ENCODE results near the gene ARL5B. TPM values are rescaled to one million over a fixed set of nuclear protein-coding genes. Genes with fewer than 3 reads are reported as not detected.

Gene ARL5B
- total and polyA plus RNA-seq, 2 of the 8 experiments (the other 6 are each of a cell fraction or from before 2014, with no cell fraction given), result 8.4 to 52.1 TPM

DNA sequence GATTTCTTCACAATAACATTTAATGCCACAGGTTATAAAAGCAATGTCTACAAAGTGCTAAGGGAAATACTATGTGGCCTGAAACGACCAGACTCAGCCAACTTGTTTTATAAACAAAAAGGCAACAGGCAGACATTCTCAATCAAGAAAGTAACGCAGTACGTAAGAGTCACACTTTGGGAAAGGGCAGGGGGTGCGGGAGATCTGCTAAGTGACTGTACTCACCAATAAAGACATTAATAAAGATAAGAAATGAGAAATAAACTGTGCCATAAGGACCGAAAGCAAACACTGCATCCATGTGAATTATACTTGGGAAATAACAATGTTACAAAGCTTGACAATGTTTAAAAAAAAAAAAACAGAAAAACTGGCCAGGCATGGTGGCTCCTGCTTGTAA is 33.3 kb upstream of the ARL5B start:
- H3K23ac ChIP-seq (ENCODE audit: insufficient read length), result no peak overlapping the region
- no peak overlapping the region for H2BK5ac ChIP-seq (ENCODE audit: low read depth, low read length)
- no peak for DNase-seq (ENCODE audit: low read depth in 1 of 2, low spot score in 2 of 2)
- H3K36me3 ChIP-seq (ENCODE audit: control insufficient read depth in 2 of 4, insufficient read depth in 4 of 4, low read length in 3 of 4), result peaks cover 0 to 1% (median 0%) of the 10 kb centered on the region in 4 experiments; a peak in 3 of 8 replicates
- ChIA-PET POLR2A (ENCODE audit: partially characterized antibody) (no interaction called here), CTCF (ENCODE audit: partially characterized antibody) (interaction anchor here (1.0 kb wide), 1 partner anchor 74 kb away, joined by 3 read pairs; no protein-coding TSS in a partner anchor)
- no peak overlapping the region for H3K4me3 ChIP-seq (ENCODE audit: extremely low read depth in 1 of 4, insufficient read depth in 2 of 4, low read depth in 3 of 4, low read length in 4 of 4)
- no peak overlapping the region for H4K8ac ChIP-seq (ENCODE audit: extremely low read depth, insufficient read depth, low read length)
- no peak overlapping the region for H4K5ac ChIP-seq (ENCODE audit: insufficient read length, low read depth, low read length)
- FAIRE-seq, result no peak
- no peak overlapping the region for H3K18ac ChIP-seq (ENCODE audit: extremely low read depth, low read length)
- H3K9ac ChIP-seq (replicated peaks in 1 of 4; ENCODE audit: extremely low read depth in 1 of 4, low read depth in 3 of 4, low read length in 3 of 4), result no peak overlapping the region
- WGBS, 2 experiments (ENCODE audit: extremely low coverage in 1 of 2, insufficient coverage in 1 of 2, insufficient read length in 1 of 2, insufficient replicate concordance in 2 of 2, low coverage in 1 of 2, low lambda C conversion rate in 2 of 2, missing lambda C conversion rate in 1 of 2), result 89% methylated on average over 5 of the region's 5 CpGs; no CpG with 5 or more reads in 1 of the 2 experiments
- H4K20me1 ChIP-seq (replicated peaks in 1 of 2; ENCODE audit: control insufficient read depth in 1 of 2, insufficient read depth in 2 of 2, low read length in 2 of 2), result no peaks in the 10 kb centered on the region
- no peak overlapping the region for H2BK20ac ChIP-seq (ENCODE audit: low read length)
- no peak overlapping the region for H3K4me2 ChIP-seq (ENCODE audit: insufficient read depth in 1 of 2, low read depth in 2 of 2, low read length in 2 of 2)
- no peaks in the 10 kb centered on the region for H3K27me3 ChIP-seq (replicated peaks in 1 of 4; ENCODE audit: control insufficient read depth in 3 of 4, extremely low read depth in 1 of 4, insufficient read depth in 3 of 4, low read length in 3 of 4)
- H3K79me1 ChIP-seq (ENCODE audit: low read depth, low read length), result no peaks in the 10 kb centered on the region
- H3K4ac ChIP-seq (replicated peaks; ENCODE audit: insufficient read length, low read depth, low read length), result no peak overlapping the region
- H2AFZ ChIP-seq (ENCODE audit: low read length), result no peak overlapping the region
- no peak overlapping the region for H2BK12ac ChIP-seq (ENCODE audit: low read depth, low read length)
- no peaks in the 10 kb centered on the region for H3K9me3 ChIP-seq (ENCODE audit: insufficient read depth in 2 of 2, low read depth in 1 of 2, low read length in 1 of 2)
- no peaks in the 10 kb centered on the region for H3K23me2 ChIP-seq (ENCODE audit: low read depth, low read length)
- H2BK15ac ChIP-seq (ENCODE audit: low read length), result no peak overlapping the region
- no peak overlapping the region for H3K56ac ChIP-seq (replicated peaks; ENCODE audit: insufficient read length, low read depth, low read length)
- no peak overlapping the region for H2BK120ac ChIP-seq (replicated peaks; ENCODE audit: low read depth, low read length)
- H3K4me1 ChIP-seq (replicated peaks in 1 of 4; ENCODE audit: control insufficient read depth in 3 of 4, insufficient read depth in 4 of 4, low read length in 3 of 4), result no peaks in the 10 kb centered on the region
- H2AK5ac ChIP-seq (ENCODE audit: low read depth, low read length), result no peak overlapping the region
- no peaks in the 10 kb centered on the region for H3K79me2 ChIP-seq (ENCODE audit: control insufficient read depth in 1 of 2, insufficient read depth in 2 of 2, low read length in 2 of 2)
- no peak overlapping the region for H4K91ac ChIP-seq (replicated peaks; ENCODE audit: insufficient read length, low read length)
- no peak overlapping the region for H3K27ac ChIP-seq (ENCODE audit: low read depth, low read length)
- no peak overlapping the region for H3K14ac ChIP-seq (ENCODE audit: insufficient read length)
- TF ChIP-seq BRCA1 (IDR thresholded peaks at IDR 0.05; ENCODE audit: low read depth, low read length), result no peak
- TF ChIP-seq SIX5 (IDR thresholded peaks at IDR 0.05; ENCODE audit: low read depth, low read length), result no peak
- no peak for TF ChIP-seq RNF2 (IDR thresholded peaks at IDR 0.05; ENCODE audit: borderline replicate concordance, low read depth, low read length, missing control alignments, poor library complexity, severe bottlenecking)
- TF ChIP-seq YY1 (IDR thresholded peaks at IDR 0.05; ENCODE audit: low read depth, low read length), result no peak
- no peak for TF ChIP-seq CBX8 (IDR thresholded peaks at IDR 0.05; ENCODE audit: borderline replicate concordance, low read depth, low read length)
- TF ChIP-seq, protein P1, sequence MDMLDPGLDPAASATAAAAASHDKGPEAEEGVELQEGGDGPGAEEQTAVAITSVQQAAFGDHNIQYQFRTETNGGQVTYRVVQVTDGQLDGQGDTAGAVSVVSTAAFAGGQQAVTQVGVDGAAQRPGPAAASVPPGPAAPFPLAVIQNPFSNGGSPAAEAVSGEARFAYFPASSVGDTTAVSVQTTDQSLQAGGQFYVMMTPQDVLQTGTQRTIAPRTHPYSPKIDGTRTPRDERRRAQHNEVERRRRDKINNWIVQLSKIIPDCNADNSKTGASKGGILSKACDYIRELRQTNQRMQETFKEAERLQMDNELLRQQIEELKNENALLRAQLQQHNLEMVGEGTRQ (IDR thresholded peaks at IDR 0.05; ENCODE audit: low read length), result no peak
- TF ChIP-seq, protein P2, sequence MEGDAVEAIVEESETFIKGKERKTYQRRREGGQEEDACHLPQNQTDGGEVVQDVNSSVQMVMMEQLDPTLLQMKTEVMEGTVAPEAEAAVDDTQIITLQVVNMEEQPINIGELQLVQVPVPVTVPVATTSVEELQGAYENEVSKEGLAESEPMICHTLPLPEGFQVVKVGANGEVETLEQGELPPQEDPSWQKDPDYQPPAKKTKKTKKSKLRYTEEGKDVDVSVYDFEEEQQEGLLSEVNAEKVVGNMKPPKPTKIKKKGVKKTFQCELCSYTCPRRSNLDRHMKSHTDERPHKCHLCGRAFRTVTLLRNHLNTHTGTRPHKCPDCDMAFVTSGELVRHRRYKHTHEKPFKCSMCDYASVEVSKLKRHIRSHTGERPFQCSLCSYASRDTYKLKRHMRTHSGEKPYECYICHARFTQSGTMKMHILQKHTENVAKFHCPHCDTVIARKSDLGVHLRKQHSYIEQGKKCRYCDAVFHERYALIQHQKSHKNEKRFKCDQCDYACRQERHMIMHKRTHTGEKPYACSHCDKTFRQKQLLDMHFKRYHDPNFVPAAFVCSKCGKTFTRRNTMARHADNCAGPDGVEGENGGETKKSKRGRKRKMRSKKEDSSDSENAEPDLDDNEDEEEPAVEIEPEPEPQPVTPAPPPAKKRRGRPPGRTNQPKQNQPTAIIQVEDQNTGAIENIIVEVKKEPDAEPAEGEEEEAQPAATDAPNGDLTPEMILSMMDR (IDR thresholded peaks at IDR 0.05; ENCODE audit: control extremely low read depth in 1 of 3, insufficient read depth in 1 of 3, low read depth in 1 of 3, low read length in 3 of 3), result no peak
- TF ChIP-seq SUZ12 (IDR thresholded peaks at IDR 0.05; ENCODE audit: low read length), result no peak
- TF ChIP-seq BACH1 (IDR thresholded peaks at IDR 0.05; ENCODE audit: low read length), result no peak
- no peak for TF ChIP-seq ASH2L (IDR thresholded peaks at IDR 0.05; ENCODE audit: low read length)
- TF ChIP-seq JUND (IDR thresholded peaks at IDR 0.05; ENCODE audit: low read length), result no peak

Data from H1 (cell line).